NCI-H1930 (cell line): ENCODE data around the gene RBM17.
"Not testable (repeated sequence)": the region's sequence is repeated elsewhere in the genome, so short reads cannot be mapped to it uniquely, and the experiment has no call there.

Experiments used
- DNase-seq, 2 experiments: peaks; one replicate each; lab custom pipeline; 2025; lab: John Stamatoyannopoulos, UW

Gene RBM17

DNA sequence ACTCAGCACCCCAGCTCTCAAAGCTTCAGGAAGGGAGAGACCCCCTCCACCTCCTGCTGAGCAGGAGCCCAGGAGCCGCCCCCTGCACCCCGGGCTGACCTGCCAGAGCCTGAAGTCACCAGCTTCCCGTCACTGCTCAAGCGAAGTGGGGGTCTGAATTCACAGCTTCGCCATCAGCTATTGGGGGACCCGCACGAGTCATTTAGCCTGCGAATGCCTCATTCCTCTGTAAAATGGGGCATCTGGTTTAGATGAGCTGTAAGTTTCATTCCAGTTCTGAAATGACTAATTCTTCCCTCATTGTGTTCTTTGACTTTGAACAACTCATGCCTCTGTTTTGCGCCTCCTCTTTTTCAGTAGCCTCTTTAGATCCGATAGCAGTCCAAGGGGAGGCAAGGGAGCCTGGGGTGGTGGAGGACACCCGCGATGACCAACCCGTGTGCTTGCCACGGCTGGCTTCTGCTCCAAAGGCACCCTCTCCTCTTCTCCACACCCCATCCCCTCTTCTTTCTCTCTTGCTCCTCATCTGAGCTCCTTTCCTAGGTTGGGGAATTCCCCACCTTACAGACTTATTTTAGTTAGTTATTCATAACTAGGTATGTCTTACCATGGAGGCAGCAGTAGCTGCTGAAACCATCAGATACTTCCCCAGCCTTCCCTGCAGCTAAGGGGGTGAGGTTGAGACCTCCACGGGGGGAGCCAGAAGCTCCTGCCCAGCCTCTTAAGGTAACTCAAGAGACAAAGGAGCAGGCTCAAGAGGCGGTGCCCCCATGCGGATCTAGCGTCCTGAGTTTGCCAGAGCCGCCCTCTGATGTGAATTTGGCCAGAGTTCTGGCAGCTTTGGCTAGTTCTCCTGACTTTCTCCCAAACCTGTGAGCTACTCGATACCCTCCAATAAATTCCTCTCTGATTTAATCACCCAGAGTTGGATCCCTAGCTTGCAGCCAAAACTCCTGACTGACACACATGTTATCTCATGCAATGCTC lies 47.7 kb downstream of the RBM17 start:
- DNase-seq, result no peak

DNA sequence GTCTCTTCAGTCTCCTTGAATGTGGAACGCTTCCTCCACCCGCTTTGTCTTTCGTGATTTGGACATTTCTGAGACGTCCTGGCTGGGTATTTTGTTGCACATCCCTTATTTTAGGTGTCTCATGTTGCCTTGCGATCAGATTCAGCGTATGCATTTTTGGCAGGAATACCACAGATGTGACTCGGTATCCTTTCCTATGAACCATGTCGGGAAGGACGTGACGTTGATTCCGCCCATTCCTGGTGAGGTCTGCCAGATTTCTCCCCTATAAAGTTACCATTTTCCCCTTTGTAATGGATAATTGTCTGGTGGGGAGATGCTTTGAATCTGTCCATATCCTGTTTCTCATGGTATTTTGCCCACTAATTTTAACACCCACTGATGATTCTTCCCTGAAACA lies 49.6 kb downstream of the RBM17 start:
- DNase-seq, result no peak

DNA sequence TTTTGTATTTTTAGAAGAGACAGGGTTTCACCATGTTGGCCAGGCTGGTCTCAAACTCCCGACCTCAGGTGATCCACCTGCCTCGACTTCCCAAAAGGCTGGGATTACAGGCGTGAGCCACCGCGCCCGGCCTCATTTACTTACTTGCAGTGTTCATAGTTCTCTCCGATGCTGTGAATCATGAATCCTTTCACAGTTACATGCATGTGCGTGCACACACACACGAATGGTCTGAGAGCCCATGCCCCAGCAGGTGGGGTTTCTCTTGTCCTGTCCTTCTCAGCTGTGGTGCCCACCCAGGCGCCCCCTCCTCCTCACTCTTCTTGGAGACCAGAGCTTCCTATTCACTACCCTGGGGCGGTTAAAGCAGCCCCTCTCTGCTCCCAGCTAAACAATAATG lies 50.6 kb downstream of the RBM17 start:
- no peak for DNase-seq

DNA sequence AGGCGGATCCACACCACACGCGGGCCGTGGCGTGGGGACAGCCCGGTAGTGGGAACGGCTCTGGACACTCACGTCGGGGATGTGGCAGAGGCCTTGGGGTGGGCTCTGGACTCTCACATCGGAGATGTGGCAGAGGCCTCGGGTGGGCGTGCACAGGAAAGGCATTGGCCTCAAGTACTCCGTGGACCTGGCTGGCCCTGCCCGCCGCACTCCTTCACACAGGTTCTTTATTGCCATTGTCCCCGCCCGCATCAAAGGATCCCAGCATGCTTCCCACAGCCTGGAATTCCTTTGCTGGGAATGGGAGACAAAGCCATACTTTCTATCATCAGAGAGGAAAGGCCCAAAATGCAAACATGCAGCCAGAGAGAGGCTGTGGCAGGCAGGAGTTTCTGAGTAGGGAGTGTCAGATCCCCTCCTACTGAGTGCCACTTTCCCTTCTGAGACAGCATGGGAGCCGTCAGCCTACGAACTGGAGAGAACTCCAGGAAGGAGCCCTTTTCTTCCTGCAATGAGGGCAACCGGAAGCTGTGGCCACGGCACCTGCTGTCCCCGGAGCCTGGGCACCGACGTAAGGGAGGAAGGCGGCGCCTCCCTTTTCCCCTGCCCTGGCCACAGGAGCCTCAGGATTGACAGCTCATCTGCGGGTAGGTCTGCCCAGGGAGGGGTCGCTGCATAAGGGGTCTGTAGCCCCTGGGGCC lies 51.5 kb downstream of the RBM17 start:
- DNase-seq, result no peak

DNA sequence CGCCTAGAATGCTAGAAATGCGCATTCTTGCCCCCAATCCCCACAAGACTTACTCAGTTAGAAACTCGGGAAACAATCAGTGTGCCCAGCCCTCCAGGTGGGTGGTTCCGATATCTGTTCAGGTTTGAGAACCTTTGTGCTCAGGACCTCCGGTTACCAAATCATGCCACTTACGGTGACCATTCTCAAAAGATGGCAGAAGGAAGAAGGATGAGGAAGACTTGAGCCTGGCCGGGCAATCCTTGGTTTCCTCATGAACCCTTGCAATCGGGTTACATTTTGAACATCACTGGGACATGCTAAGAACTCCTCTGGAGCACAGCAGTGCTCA lies 52.1 kb downstream of the RBM17 start:
- no peak for DNase-seq

GRCh38 chr10:6141296-6142151 lies 52.7 kb downstream of the RBM17 start:
- DNase-seq, result no peak

- not testable (repeated sequence) for DNase-seq
Measured at GRCh38 chr10:6142186-6142585, 53.4 kb downstream of the RBM17 start.

DNA sequence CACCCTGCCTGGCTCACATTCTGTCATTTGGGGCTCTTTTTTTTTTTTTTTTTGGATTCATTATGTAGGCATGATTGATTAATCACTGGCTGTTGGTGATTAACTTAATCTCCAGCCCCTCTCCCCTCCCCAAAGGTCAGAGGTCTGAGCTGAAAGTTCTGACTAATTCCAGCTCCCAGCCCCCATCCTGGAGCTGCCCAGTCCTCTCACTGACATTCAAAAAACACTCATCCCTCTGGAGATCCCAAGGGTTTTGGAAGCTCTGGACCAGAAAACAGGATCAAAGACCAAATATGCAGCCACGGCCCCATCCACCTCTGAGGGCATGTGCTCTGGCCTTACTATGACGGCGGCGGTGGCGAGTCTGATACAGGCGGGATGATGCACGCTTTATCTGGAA lies 53.8 kb downstream of the RBM17 start:
- DNase-seq, result no peak

GRCh38 chr10:6143181-6143580 lies 54.3 kb downstream of the RBM17 start:
- DNase-seq, result no peak

DNA sequence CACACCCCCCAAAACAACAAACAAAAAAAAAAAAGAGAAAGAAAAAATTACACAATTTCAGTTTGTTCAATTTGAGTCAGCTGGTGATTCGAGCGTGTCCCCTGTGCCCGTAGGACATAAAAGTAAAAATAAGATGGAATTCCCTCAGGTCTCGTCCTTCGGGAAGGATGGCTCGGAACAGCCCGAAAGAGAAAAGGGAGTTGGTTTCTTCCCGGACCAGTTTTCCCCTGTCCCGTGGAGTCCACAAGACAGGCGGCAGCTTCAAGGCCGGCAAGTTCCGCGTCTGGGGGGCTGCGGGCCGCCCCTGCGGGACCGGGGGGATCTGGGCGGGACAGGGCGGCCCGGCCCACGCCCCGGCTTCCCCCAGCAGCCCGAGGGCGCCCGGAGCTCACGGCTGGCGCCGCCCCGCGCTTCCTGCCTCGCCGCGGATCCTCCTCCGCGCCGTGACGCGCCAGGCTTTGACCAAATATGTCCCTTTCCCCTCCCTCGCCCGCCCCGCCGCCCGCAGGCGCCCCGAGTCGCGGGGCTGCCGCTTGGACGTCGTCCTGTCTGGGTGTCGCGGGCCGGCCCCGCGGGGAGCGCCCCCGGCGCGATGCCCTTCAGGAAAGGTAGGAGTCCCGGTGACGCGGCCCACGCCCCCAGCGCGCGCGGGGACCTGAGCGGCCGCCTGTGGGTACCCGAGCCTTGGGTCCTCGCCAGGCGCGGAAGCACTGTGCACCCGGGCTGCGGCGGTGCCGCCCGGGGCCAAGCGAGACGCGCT lies 55.8 kb downstream of the RBM17 start:
- peak; percentile 0 to 10 for DNase-seq

DNA sequence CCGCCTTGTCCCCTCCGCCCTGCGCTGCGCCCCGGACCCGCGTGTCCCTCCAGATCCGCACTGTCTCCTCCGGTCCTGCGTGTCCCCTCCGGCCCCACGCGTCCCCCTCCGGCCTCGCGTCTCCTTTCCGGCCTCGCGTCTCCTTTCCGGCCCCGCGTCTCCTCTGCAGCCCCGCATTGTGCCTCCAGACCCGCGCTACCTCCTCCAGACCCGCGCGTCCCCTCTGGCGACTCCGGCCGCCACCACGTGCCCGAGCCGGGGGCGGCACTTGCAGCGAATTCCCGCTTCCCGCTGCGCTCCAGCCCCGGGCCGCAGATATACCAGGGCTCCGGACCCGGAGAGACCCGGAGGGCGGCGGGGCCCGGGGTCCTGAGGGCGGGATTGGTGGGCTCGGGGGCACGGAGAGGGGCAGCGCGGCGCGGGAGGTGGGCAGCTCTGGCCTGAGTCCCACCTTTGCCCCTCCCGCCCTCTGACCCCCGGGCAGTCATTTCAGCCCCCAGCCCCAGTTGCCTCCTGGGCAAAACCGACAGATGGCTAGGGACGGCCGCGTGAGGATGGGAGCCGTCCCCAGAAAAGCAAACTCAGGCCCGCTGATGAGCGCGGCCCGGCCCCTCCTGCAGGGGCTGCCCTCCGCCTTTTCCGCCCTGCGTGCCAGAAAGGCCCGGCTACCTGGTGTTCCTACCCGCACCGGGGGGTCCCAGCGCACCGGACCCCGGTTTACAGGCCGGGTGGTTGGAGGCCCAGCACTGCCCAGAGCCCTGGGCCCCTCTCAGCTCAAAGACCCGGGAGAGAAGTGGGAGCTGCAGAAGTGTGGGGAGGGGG lies 56.5 kb downstream of the RBM17 start:
- no peak for DNase-seq

DNA sequence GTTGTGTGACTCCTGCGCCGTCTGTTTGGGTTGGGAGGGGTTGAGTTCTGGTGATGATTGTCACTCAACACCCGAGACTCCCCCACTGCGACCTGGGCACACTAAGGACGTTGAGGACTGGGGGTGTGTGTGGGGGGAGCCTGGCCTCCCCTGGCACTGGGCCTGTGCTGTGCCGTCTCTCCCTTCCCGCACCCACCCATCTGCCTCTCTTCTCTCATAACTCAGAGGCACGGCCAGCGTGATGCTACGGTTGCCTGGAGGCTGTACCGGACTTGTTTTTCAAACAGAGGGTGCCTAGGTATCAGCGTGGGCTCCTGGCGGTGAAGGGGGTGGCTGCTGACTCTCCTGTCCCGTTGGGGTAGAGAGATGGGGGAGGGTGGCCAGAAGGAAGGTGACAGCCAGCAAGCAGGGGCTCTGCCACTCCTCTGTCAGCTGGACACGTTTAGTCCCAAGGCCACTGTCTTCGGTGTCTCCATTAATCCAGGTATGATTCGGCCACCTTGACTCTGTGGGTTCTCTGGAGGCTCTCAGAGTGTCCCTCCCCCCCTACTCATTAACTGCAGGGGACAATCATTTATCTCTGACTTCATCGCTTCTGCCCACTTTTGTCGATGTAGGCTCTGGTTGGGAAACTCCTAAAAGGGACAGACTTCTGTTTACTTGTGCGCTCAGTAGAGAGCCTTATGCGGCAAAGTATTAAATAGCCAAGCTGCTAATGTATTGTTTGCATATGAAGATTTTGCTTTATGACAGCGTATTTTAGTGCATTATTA lies 57.4 kb downstream of the RBM17 start:
- DNase-seq, result no peak

DNA sequence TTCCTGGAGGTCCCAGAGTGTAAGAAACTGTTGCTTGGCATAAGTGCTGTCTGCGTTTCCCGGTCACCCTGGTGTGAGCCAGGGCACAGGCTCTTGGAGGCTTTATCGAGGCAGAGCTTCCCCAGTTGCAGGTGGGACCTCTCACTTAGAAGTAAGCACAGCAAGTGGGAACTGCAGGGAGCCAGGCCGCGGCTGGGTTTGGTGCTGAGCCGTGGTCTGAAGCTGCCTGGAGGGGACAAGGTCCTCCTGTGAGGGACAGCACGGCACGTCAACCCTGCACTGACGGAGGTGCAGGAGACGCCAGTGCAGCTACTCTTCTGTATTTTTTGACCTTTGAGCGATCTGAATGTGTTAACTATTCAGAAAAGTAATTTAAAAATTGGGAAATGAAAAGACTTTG lies 58.1 kb downstream of the RBM17 start:
- DNase-seq, result no peak

GRCh38 chr10:6148251-6148701 lies 59.4 kb downstream of the RBM17 start:
- no peak for DNase-seq

- DNase-seq, result no peak
Measured at GRCh38 chr10:6148908-6149307, 60.1 kb downstream of the RBM17 start.

- no peak for DNase-seq
Measured at GRCh38 chr10:6151087-6151977, 62.5 kb downstream of the RBM17 start.

GRCh38 chr10:6153845-6154244 lies 65.0 kb downstream of the RBM17 start:
- DNase-seq, result no peak

DNA sequence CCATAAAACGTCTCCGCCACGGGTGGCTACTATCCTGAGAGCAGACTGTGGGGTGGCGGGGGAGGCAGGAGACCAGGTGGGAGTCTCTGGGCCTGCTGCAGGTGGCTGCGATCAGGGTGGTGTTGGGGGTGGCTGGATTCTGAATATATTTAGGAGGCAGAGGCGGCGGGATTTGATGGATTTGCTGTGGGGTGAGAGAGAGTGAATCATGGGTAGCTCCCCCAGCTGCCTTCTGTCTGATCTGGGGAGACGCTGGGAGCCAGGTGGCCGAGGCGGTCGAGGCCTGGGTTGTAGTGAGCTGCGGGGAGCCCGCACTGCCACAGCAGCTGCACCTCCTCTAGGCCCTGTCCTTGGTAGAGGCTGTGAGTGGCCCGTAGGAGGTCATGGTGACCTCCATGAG lies 65.7 kb downstream of the RBM17 start:
- no peak for DNase-seq

GRCh38 chr10:6158276-6158675 lies 69.4 kb downstream of the RBM17 start:
- DNase-seq, result no peak
